Measurements from ENCODE around the gene TRIM24.
"Not testable (repeated sequence)": the region's sequence is repeated elsewhere in the genome, so short reads cannot be mapped to it uniquely, and the experiment has no call there.

Gene TRIM24

DNA sequence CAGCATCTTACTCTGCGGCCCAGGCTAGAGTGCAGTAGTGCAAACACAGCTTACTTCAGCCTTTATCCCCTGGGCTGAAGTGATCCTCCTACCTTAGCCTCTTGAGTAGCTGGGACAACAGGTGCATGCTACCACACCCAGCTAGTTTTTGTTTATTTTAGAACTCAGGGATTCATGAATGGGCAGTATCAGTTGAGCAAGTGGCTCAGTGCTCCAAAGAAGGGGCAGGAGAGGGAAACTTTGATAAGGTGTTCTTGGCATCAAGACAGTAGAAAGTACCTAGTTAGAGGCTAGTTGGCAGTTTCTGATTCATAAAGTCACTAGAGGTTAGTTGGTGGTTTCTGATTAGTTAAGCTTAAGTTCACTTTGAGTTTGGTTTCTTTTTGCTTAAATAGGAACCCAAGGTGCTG lies 18.4 kb downstream of the TRIM24 start:
- TF ChIP-seq, protein P1, sequence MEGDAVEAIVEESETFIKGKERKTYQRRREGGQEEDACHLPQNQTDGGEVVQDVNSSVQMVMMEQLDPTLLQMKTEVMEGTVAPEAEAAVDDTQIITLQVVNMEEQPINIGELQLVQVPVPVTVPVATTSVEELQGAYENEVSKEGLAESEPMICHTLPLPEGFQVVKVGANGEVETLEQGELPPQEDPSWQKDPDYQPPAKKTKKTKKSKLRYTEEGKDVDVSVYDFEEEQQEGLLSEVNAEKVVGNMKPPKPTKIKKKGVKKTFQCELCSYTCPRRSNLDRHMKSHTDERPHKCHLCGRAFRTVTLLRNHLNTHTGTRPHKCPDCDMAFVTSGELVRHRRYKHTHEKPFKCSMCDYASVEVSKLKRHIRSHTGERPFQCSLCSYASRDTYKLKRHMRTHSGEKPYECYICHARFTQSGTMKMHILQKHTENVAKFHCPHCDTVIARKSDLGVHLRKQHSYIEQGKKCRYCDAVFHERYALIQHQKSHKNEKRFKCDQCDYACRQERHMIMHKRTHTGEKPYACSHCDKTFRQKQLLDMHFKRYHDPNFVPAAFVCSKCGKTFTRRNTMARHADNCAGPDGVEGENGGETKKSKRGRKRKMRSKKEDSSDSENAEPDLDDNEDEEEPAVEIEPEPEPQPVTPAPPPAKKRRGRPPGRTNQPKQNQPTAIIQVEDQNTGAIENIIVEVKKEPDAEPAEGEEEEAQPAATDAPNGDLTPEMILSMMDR (IDR thresholded peaks at IDR 0.05) = no peak
- no peak for TF ChIP-seq ZFX (IDR thresholded peaks at IDR 0.05; ENCODE audit: borderline replicate concordance)
- peak overlapping the region; percentile 96 for H3K27ac ChIP-seq

DNA sequence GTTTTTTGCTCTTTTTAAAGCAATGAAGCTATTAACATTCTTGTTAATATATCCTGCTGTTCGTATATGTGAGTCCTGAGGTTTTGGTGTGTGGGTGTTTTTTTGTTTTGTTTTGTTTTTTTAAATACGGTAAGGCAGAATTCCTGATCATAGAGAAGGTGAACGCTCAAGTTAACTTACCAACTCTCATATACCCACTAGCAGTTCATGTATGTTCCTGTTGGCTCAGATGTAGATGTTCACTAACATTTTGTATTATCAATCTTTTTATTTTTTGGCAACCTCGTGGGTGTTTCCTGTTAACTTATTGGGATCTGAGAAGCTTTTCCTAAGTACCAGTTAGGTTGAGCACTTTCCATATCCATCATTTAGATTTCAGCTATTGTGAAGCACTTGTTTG lies 20.5 kb downstream of the TRIM24 start:
- H3K27ac ChIP-seq = peak overlapping the region; percentile 96; the same call in 1 of the 2 replicates
- TF ChIP-seq, protein P1 (IDR thresholded peaks at IDR 0.05) = no peak

DNA sequence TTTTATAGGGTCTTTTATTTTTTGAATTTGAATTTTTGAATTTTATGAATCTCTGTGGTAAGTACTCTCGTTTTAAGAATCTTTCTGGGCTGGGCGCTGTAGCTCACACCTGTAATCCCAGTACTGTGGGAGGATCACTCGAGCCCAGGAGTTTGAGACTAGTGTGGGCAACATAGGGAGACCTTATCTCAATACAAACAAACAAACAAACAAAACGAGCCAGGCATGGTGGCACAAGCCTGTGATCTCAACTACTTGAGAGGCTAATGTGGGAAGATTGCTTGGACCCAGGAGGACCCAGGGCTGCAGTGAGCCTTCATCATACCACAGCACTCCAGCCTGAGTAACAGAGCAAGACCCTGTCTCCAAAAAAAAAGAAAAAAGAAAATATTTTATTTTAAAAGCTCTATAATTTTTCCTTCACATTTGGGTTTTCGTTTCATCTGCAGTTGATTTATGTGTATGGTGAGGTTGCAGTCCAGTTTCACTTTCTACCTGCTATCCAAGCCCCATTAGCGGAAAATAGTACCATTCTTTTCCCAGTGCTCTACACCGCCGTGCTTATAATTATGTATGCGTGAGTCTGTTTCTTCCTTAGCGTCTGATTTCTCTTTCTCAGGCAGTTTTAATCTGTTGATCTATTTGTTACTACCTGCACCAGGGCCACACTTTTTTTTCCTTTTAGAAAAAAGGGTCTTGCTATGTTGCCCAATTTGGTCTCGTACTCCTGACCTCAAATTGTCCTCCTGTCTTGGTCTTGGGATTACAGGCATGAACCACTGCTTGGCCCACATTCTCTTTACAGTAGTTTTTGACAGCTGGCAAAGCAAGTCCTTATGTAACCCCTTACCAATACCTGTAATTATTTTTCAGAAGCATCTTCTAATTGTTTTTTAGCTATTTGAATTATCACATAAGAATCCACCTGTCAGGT lies 21.7 kb downstream of the TRIM24 start:
- 0 out of 2 replicates have a peak overlapping the region, but pooled peaks have one; percentile 17 for H3K27ac ChIP-seq
- TF ChIP-seq, protein P1 (IDR thresholded peaks at IDR 0.05) = no peak
- no peak for TF ChIP-seq ZFX (IDR thresholded peaks at IDR 0.05; ENCODE audit: borderline replicate concordance)

DNA sequence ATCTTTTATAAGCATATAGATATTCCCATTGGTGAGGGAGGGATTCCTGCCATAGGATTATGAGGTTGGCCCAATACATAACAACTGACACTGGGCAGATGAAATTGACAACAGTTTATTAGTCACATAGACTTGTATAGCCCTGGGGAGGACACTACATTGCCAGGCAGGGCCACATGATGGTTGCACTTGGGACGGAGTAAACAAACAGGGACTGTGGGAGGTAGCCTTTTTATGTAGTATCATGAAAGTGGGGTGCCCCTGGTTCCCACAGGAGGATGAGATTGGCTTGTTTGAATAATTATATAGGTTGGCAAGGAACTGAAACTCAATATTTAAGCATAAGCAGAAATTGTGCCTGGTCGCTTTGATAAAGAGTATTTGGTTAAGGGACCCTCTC lies 23.5 kb downstream of the TRIM24 start:
- 0 out of 2 replicates have a peak overlapping the region, but pooled peaks have one; percentile 18 for H3K27ac ChIP-seq
- TF ChIP-seq, protein P1 (IDR thresholded peaks at IDR 0.05) = no peak
- no peak for TF ChIP-seq ZFX (IDR thresholded peaks at IDR 0.05; ENCODE audit: borderline replicate concordance)

DNA sequence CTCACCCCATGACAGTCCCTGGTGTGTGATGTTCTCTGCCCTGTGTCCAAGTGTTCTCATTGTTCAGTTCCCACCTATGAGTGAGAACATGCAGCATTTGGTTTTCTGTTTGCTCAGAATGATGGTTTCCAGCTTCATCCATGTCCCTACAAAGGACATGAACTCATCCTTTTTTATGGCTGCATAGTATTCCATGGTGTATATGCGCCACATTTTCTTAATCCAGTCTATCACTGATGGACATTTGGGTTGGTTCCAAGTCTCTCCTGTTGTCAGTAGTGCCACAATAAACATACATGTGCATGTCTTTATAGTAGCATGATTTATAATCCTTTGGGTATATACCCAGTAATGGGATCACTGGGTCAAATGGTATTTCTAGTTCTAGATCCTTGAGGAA lies 25.4 kb downstream of the TRIM24 start:
- not testable (repeated sequence) for H3K27ac ChIP-seq

DNA sequence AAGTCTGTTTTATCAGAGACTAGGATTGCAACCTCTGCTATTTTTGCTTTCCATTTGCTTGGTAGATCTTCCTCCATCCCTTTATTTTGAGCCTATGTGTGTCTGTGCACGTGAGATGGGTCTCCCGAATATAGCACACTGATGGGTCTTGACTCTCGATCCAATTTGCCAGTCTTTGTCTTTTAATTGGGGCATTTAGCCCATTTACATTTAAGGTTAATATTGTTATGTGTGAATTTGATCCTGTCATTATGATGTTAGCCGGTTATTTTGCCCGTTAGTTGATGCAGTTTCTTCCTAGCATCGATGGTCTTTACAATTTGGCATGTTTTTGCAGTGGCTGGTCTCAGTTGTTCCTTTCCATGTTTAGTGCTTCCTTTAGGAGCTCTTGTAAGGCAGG lies 29.1 kb downstream of the TRIM24 start:
- H3K27ac ChIP-seq = not testable (repeated sequence)

DNA sequence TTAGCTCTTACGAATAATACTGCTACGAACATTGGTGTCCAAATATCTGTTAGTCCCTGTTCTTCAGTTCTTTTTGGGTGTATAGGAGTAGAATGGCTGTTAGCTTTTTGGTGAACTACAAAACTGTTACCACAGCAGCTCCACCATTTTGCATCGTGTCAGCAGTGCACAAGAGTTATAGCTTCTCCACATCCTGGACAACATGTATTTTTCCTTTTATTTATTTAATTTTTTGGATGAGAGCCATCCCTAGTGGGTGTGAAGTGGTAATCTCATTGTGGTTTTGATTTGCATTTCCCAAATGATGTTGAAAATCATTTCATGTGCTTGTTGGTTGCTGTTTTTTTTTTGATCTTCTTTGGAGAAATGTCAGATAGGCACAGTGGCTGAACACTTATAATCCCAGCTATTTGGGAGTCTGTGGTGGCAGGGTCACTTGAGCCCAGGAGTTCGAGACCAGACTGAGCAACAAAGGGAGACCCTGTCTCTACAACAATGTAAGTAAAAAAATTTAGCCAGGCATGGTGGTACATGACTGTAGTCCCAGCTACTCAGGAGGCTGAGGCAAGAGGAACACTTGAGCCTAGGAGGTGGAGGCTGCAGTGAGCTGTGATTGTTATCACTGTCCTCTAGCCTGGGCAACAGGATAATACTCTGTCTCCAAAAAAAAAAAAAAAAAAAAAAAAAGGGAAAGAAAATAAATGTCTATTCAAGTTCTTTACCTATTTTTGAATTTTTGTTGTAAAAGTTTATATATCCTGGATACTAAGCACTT lies 31.7 kb downstream of the TRIM24 start:
- TF ChIP-seq ZFX (IDR thresholded peaks at IDR 0.05; ENCODE audit: borderline replicate concordance) = no peak
- TF ChIP-seq, protein P1 (IDR thresholded peaks at IDR 0.05) = no peak
- no peak overlapping the region for H3K27ac ChIP-seq

DNA sequence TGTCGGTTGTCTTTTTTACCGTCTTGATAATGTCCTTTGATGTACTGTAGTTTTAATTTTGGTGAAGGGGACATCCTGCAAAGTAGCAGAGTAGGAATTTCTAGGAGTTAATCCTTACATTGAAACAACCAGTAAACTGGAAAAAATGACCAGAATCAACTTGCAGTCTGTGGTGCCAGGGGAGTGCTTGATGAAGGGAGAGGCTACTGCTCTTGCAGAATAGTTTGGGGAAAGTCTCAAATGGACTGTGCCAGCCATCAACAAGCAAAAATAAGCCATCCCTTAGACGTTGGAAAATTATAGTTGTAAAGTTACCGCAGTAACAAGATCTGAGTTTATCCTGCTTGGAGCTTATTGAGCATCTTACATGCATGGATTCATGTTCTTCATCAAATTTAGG lies 32.4 kb downstream of the TRIM24 start:
- no peak overlapping the region for H3K27ac ChIP-seq
- TF ChIP-seq, protein P1 (IDR thresholded peaks at IDR 0.05) = no peak
- TF ChIP-seq ZFX (IDR thresholded peaks at IDR 0.05; ENCODE audit: borderline replicate concordance) = no peak

Data from 22Rv1 (cell line).